ENCODE results near the gene MPO.

The MPO gene

DNA sequence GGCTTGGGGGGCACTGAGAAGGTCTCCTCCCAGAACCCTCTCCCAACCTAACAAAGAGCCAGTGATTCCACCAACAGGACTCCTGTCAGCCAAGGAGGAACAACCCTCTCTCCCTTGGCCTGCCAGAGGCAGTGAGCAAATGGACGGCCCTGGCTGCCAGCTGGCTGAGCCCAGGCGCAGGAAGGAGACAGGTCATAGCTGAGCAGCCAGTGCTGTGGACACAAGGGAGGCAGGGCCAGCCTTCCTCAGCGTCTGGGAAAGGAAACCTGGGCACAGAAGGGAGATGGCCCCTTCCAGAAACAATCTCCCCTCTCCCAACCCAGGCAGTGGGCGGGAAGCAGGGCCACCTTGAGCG lies 2.1 kb downstream of the MPO start:
- no peak for DNase-seq

DNA sequence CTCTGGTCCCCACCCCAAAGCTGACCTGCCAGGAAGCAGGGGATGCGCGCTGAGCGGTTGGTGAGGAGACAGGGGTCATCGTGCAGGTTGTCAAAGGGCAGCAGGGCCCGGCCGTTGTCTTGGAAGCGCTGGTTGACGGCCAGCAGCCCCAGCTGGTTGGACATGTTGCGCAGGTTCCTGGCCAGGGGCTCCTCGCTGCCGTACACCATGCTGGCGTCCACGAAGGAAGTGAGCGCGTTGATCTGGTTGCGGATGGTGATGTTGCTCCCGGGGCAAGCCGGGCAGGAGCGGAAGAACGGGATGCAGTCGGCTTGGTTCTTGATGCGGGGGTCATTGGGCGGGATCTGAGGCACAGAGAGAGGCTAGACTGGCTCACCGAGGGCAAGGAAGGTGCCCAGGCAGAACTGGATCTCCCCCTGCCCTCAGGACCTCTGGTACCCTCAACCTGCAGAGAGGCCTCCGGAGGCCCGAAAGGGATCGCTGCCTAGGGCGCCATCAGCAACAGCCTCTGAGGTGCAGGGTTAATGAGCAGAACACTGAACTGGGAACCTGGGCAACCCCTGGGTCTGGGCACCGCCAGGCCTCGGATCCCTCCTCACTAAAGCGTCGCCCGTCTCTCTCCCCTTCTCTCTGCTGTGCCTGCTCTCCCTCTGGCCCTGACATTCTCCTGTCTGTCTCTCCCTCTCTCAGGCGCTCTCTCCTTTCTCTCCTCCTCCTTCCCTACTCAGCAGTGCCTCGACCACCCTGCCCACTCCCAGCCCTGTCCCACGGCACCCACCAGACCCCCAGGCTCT lies 2.7 kb downstream of the MPO start:
- DNase-seq, result no peak

DNA sequence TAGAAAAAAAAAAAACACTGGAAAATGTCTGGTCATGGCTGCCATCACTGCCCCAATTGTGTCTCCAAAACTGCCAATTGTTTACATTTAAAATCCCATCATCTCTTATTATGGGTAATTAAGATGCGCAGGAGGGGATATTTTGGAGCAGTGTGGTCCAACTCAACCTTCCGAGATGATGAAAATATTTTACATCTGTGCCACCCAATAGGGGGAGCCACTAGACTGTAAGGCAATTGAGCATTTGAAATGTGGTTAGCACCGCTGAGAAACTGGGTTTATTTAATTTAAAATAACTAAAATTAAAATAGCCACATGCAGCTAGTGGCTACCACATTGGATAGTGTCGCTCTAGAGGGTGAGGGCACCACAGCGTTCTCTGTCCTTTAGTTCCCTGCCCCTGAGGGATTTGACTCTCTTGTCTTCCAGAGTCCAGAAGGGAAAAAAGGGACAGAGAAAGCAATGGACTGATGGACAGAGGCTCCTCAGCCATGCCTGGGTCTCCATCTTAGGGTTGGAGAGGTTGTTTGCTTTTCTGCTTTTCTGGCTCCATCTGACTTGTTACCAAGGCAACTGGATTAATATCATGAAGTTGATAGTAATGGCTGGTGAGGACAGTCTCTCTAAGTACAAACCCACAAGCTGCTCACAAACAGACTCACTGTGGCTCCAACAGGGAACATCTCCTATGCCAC lies 3.5 kb downstream of the MPO start:
- DNase-seq, result peak in 1 of 2 donors; percentile 34

DNA sequence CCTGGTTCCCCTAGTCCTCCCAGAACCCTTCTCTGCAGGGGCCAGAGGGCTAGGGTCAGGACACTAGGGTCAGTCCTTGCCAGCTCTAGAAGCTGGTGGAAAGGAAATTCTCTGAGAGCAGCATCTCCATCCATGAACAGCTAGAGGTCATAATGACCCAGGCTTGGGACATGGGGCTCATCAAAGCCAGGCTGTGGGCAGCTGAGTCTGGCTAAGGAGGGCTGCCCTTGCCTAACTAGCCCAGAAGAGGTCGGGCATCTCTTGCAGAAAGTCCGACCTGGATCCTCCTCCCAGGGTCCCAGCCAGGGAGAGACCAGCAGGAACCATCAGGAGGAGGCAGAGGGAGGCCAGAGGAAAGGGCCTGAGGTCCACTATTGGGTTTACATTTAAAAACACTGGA lies 4.3 kb downstream of the MPO start:
- no peak for DNase-seq

DNA sequence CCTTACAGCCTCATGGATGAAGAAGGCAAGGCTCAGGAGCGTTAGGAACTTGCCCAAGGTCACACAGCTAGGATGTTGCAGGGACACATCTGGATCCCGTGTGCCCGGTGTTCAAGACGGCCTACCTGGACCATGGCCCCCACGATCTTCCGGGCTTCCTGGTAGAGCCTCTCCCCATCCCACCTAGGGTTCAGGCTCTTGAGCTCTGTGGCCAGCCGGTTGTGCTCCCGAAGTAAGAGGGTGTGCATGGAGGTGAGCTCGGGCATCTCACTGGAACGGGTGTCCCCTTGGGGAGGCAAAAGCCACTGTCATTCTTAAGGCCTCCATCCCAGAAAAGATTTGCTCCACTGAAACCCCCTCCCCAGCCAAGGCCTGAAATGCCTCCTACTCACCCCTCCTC lies 5.3 kb downstream of the MPO start:
- DNase-seq, result no peak

DNA sequence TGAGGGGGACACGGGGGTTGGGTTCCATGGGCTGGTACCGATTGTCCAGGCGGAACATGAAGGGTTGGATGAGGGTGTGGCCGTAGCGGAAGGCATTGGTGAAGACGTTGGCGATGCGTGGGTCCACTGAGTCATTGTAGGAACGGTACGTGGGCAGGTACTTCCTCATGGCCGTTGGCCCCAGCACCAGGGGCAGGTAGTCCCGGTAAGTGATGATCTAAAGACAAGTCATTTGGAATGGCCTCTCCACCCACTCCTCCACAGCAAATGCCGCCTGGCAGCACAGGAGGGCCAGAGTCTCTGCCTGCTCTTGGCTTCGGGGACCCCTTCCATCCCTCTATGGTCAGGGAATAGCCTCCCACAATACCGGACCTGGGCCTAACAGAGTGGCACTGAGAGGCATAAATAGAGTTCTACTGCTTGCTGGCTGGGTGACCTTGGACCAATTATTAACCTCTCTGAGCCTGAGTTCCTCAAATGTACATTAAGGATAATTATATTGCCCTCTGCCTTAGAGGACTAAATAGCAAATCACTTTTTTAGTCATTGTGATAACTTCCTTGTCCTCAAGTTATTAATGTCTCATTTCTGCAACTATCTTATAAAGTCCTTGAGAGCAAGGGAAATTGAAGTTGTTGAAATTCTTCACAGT lies 7.2 kb downstream of the MPO start:
- DNase-seq, result no peak

DNA sequence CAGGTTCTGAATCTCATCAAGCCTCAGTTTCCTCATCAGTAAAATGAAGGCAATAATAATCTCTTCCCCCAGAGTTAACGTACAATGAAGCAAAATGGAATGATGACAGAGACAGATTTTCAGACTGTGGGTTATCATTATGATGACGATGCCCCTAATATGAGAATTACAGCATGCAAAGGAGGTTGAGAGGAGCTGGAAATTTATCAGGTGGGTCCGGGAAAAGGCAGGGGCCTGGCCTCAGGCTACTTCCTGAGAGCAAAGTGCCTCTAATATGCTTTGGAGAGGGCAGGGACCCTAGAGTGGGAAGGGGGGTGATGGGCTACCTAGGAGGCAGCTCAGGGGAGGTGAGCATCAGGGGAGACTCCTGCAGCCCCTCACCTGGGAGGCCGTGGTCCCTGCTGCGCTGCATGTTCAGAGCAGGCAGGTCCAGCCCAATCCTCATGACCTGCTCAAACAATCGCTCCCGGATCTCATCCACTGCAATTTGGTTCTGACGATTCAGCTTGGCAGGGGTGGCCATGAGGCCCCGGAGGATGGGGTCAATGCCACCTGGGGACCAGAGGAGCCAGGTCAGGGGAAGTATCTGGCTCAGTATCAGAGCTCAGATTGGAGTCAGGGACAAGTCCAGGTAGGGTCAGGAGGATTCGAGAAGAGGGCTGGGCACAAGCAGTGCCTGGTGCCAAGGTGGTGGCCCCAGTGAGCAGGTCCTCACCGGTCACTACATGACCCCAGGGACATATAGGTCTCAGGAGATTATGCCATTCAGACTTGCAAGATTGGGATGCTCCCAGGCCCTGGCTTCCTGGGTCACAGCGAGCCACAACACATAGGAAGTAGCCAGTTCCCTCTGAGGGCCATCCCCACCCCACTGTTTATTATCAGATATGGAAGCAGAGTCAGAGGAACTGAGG lies 8.1 kb downstream of the MPO start:
- no peak for DNase-seq

DNA sequence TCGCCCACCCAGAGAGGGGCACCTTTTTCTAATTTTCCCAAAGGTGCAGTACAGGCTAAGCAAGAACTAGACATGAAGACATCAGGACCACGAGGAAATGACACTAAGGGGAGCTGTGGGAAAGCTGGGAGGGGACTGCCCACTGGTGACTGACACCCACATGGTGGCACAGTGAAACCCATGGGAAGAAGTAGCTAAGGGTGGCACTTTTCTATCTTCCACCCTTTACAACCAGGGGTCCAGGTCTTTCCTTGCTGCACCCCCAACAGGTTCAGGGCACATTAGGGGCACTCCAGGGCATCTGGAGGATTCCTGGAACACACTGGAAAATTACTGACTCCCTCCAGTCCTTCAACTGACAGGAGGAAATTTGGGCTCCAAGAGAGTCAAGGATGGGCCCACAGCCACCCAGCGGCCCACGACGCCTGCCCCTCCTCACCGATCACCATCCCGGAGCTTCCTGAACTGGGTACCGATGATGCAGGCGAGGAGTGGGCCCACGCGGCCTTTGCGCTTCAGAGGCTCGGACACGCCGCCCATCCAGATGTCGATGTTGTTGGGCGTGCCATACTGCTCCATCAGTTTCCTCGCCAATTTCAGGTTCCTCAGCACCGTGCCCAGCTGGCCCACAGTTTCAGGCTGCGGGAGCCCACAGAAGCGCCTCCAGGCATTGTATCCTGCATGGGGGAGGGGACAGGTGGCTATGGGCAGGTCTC lies 9.4 kb downstream of the MPO start:
- no peak for DNase-seq

DNA sequence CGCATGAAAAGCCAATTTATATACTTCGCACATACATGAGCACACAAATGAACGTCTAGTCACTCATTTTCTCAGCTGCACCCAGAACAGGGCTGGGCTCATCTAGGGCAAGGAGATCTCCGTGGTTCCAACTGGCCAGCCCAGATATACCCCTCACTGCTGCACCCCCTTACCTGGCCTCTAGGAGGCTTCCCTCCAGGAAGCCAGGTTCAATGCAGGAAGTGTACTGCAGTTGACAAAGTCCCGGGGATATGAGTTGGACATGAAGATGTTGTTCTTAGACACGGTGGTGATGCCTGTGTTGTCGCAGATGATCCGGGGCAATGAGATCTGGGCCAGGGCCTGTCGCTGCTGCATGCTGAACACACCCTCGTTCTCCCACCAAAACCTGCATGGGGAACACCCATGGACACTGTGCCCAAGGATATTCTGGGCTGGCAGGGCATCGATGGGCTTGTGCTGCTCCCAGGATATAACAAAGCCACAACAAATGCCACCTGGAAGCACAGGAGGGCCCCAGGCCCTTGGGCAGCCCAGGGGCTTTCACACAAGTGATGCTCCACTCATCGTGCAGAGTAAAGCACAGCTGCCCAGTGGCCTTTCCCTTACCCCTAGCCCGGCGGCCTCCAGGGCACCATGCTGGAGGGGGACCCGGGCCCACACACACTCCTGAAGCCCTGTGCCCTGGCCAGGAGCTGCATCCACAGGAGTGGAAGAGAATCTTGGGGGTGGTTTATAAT lies 10.1 kb downstream of the MPO start:
- DNase-seq, result no peak

DNA sequence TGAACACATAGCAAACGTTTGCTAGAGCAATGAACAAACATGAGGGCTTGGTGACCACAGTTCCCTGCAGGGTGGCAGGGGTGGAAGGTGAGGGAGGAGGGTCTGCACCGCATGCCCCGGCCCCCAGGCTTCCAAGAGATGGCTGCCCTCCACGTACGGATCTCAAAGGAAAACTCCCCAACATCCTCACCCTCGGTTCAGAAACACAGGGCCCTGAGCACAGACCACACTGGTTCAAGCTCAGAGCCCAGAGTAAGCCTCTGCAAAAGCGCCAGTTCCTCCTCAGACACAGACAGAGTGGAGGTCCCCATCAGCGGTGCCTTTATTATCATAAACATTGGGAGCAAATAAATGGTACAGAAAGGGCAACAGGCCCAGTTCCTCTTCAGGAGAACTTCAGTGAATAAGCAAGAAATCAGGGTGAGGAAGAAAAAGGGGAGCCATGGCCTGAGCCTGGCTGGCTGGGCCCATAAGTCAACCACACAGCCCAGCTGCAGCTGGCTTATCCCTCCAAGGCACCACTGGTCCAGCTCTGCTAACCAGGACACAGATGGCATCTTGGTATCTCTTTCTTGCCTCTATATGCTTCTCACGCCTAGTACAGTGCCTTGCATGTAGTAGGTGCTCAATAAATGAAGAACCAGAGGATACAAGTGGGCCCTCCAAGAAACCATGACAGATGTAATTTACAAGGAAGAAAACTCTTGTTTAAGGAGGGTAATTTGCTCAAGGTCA lies 11.0 kb downstream of the MPO start:
- no peak for DNase-seq

DNA sequence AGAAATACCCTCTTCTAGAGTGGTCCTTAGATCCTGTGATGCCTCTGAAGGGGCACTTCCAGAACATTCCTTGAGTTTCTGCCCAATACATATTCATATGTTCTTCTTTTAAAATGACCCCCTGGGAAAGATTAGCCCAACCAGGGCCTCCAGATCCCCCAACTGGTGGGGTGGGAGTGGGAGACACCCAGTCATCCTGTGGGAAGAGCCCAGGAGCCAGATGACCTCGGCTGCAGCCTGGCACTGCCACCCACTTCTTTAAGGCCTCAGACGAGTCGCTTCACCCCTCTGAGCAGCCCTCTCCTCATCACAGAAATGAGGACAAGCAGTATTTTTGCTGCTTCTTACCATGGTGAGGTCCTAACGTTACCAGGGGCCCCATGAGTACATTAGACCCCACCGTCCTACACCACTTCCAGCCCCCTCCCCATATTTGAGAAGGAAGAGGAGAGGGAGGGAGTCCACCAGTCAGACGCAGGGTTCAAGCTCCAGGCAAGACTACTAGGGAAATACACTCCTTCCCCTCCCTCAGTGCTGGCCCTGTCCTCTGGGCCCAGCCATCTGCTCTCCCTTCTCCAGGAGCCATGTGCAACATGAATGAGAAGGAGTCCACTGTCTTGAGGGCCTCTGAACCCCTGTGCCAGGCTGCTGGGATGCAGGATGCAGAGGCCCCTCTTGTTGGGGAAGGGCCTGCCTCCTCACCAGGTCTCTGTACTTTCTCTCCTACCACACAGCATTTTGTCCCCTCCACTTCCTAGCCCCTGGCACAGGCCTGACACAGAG lies 11.8 kb downstream of the MPO start:
- DNase-seq, result no peak

DNA sequence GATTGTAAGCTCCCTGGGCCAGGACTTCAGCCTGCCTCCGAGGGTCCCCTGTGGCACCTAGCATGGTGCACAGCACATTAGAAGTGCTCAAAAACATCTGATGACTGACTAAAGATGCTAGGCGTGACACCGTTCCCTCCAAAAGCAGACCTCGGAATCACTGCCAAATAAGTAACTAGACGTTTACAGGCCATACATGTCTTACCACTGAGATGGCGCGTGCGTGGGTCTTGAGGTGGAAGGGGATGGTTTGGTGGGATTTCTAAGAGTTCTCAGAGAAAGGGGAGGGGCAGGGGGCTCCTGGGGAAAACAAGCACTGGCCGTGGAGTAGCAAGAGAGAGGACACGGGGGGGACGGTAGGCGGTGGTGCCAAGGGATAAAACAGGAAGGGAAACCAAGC lies 12.4 kb downstream of the MPO start:
- no peak for DNase-seq

DNA sequence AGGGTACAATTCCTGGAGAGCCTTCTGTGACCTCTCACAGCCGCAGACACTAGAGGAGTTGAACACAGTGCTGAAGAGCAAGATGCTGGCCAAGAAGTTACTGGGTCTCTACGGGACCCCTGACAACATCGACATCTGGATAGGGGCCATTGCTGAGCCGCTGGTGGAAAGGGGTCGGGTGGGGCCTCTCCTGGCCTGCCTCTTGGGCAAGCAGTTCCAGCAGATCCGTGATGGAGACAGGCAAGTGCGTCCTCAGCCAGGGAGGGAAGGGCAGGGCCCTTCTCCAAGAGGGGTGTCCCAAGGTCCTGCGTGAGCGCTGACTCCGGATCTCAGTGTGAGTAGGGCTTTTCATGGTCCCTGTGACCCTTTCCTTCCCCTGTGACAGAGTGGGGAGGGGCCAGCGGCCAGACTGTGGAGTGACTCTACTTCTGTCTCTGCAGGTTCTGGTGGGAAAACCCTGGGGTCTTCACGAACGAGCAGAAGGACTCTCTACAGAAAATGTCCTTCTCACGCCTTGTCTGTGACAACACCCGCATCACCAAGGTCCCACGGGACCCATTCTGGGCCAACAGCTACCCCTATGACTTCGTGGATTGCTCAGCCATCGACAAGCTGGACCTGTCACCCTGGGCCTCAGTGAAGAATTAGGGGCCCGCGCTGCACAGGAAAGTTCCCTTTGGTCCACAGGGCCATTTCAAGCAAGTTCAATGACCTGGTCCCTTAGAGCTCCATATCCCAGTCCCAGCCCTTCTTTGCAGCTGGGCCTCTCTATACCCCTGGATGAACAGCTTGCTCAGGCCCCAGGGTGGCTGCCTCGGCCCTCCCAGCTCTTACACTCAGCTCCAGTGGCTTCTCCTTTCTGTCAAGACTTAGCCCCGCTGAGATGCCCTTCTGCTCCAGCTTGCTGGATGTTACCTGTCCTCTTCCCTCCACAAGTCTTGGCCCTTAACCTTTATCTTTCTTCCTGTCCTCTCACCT lies 13.1 kb downstream of the MPO start:
- DNase-seq, result no peak

DNA sequence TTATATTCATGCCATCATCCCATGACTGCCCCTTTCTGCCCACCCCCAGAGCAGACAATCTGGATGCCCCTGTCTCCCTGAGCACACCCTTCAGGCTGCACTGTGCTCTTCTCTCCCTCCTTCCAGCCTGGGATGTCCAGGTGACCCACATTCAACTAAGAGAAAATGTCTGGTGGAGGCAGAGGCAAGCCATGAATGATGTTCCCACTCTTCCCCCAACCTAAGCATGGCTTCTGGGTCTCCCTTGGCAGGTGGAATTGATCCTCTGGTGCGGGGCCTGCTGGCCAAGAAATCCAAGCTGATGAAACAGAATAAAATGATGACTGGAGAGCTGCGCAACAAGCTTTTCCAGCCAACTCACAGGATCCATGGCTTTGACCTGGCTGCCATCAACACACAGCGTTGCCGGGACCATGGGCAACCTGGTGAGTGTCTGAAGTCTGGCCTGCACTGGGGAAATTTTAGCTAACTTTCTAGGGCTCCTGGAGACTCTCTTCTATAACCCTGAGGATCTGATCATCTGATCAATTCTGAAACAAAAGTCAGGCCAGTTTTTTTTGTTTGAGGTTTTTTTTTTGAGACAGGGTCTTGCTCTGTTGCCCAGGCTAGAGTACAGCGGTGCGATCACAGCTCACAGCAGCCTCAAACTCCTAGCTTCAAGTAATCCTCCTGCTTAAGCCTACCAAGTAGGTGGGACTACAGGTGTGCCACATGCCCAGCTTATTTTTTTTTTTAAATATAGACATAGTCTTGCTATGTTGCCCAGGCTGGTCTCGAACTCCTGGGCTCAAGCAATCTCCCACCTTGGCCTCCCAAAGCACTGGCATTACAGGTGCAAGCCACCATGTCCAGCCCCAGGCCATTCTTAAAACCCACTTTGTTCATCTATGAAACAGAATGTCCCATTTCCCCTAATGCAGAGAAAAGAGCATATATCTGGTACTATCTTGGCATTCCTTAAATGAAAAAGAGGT lies 14.5 kb downstream of the MPO start:
- DNase-seq, result no peak

DNA sequence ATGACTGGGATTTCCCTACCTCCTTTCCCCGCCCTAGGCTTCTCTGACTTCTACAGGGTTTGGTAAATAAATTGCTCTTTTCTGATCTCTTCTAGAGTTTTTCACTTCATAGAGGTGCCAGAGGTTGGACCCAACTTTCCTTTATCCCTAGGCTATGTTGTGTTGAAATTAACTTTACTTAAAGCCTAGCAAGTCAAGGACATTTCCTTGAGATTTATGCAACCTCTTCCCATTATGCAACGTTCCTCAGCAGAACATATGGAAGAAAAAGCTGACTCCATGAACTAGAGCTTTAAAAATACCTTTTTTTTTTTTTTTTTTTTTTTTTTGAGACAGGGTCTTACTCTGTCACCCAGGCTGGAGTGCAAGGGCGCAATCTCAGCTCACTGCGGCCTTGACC lies 15.5 kb downstream of the MPO start:
- no peak for DNase-seq

DNA sequence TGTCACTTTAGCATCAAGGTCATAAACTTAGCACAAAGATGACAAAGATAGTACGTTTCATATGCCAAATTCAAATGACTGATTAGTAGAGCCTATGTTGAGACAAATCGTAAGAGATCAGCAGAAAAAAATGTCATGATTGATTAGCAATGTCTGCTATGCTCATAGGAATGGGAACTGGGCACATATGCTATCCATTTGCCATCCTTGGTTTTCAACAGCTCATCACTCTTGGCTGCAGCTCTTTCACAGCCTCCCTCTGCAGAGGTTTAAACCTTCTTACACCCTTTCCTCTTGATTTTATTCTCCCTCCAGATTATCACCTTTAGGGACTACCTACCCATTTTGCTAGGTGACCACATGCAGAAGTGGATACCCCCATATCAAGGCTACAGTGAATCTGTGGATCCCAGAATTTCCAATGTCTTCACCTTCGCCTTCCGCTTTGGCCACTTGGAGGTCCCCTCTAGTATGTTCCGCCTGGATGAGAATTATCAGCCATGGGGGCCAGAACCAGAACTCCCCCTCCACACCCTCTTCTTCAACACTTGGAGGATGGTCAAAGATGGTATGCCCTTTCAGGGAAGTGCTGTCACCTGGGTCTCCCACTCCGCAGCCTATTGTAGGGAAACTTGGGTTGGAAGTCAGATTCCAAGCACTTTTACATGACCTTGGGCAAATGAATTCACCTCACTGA lies 16.2 kb downstream of the MPO start:
- DNase-seq, result no peak

DNA sequence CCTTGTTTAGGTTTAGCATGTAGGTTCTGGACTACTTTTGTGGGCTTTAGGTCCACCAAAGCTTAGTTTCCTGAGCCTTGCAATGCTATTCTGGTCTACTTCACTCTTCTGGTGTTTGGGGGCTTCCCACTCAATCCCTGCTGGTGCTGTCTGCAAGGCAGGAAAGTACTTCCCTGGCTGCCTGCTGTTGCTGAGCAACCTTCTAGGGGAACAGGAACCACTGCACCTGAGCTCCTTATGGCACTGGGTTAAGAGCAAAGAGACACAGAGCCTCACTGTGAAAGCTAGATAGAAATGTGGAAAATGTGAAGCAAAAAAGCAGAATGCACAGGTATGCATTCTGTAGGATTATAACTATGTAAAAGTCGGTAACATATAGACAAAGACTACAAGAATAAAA lies 17.0 kb downstream of the MPO start:
- no peak for DNase-seq

All from CD4-positive, alpha-beta T cell treated with Interleukin-1 beta for 1 hour (primary cell).